Left colon (tissue), 2 donors: ENCODE data around the gene TRAM2. TPM values are rescaled to one million over a fixed set of nuclear protein-coding genes. Genes with fewer than 3 reads are reported as not detected.

Experiments used
- ATAC-seq: fragments of 200-7000 bp; cut with Tn5 transposase; one replicate; pipeline ENCODE4 v1.9.1; 2020; ENCODE audit warnings: mild to moderate bottlenecking, moderate library complexity
- DNase-seq, 2 donors: peaks; one replicate each; pipeline ENCODE4 v3.0.0-alpha.2; 2020
- intact Hi-C, 2 donors: fragments of 100-400 bp; cut with DNase I in 1 of 2; cut with micrococcal nuclease in 1 of 2; formaldehyde crosslinking; loops; one replicate each; pipeline versions ENCODE4 v1.11.2 to v1.14.0; 2022; cut with DNase I, micrococcal nuclease
- total RNA-seq, 2 donors: library from RNA; stranded (reverse); fragmentation: NEBNext Ultra II Directional; extraction: Animal tissue kit (Norgen Biotek cat#: 25700); gene quantifications; one replicate each; pipeline ENCODE4 v1.2.1, GENCODE V29; 2021
- donor health status: DM: no; HTN: no; CAD: no.
- donor health status: DM: yes; HTN: yes; CAD: no.

The TRAM2 gene
- total RNA-seq, 2 donors from 2014 or later: 15.3 to 23.7 TPM

- ATAC-seq (no peak), DNase-seq (no peak)
- intact Hi-C loops: loop anchor here in 1 of 2 donors (5.0 kb wide), 2 partner anchors 68 to 153 kb away; partner anchors contain the start of gene EFHC1
Measured at GRCh38 chr6:52575502-52575892, 1.4 kb downstream of the TRAM2 start.

- intact Hi-C loops: loop anchor here in 1 of 2 donors (5.0 kb wide), 2 partner anchors 68 to 153 kb away; partner anchors contain the start of gene EFHC1
- ATAC-seq (peak; percentile 51), DNase-seq (peak; percentile 74 to 76)
Measured at GRCh38 chr6:52574709-52575501, 2.0 kb downstream of the TRAM2 start.

- no peak for DNase-seq
- ATAC-seq: no peak
- intact Hi-C loops: no loop called here
Measured at GRCh38 chr6:52573295-52573694, 3.6 kb downstream of the TRAM2 start.

GRCh38 chr6:52572536-52572935 is 4.3 kb downstream of the TRAM2 start:
- no peak for ATAC-seq
- DNase-seq: no peak
- intact Hi-C loops: no loop called here

- intact Hi-C loops: no loop called here
- ATAC-seq: no peak
- DNase-seq: peak in 1 of 2 donors; percentile 29
Measured at GRCh38 chr6:52571099-52571755, 5.6 kb downstream of the TRAM2 start.

- intact Hi-C loops: no loop called here
- DNase-seq (peak in 1 of 2 donors; percentile 34), ATAC-seq (peak; percentile 9)
Measured at GRCh38 chr6:52570291-52570700, 6.6 kb downstream of the TRAM2 start.

- ATAC-seq: no peak
- intact Hi-C loops: no loop called here
- DNase-seq: no peak
Measured at GRCh38 chr6:52568320-52568719, 8.5 kb downstream of the TRAM2 start.

- intact Hi-C loops: no loop called here
- ATAC-seq (no peak), DNase-seq (no peak)
Measured at GRCh38 chr6:52566853-52567279, 10.0 kb downstream of the TRAM2 start.

- intact Hi-C loops: no loop called here
- no peak for ATAC-seq
- DNase-seq: no peak
Measured at GRCh38 chr6:52566201-52566600, 10.7 kb downstream of the TRAM2 start.

GRCh38 chr6:52564856-52565255 is 12.0 kb downstream of the TRAM2 start:
- DNase-seq: no peak
- ATAC-seq: peak; percentile 80
- intact Hi-C loops: no loop called here

- intact Hi-C loops: no loop called here
- ATAC-seq: no peak
- no peak for DNase-seq
Measured at GRCh38 chr6:52562911-52563310, 13.9 kb downstream of the TRAM2 start.

GRCh38 chr6:52560462-52560861 is 16.4 kb downstream of the TRAM2 start:
- DNase-seq (no peak), ATAC-seq (no peak)
- intact Hi-C loops: no loop called here

GRCh38 chr6:52558266-52559000 is 18.4 kb downstream of the TRAM2 start:
- DNase-seq: no peak
- intact Hi-C loops: no loop called here
- ATAC-seq: no peak

- DNase-seq (no peak), ATAC-seq (no peak)
- intact Hi-C loops: no loop called here
Measured at GRCh38 chr6:52557389-52558265, 19.2 kb downstream of the TRAM2 start.

- DNase-seq: no peak
- ATAC-seq: no peak
- intact Hi-C loops: no loop called here
Measured at GRCh38 chr6:52555518-52556233, 21.2 kb downstream of the TRAM2 start.

- intact Hi-C loops: no loop called here
- DNase-seq (no peak), ATAC-seq (no peak)
Measured at GRCh38 chr6:52554684-52555280, 22.1 kb downstream of the TRAM2 start.

GRCh38 chr6:52553719-52554118 is 23.1 kb downstream of the TRAM2 start:
- DNase-seq (no peak), ATAC-seq (no peak)
- intact Hi-C loops: no loop called here

- intact Hi-C loops: no loop called here
- ATAC-seq (no peak), DNase-seq (no peak)
Measured at GRCh38 chr6:52553158-52553557, 23.7 kb downstream of the TRAM2 start.
